ENCODE results near the gene HESX1. TPM values are rescaled to one million over a fixed set of nuclear protein-coding genes. Genes with fewer than 3 reads are reported as not detected.

HESX1 gene
- total RNA-seq, 1 experiment from 2014 or later = 1.3 TPM

DNA sequence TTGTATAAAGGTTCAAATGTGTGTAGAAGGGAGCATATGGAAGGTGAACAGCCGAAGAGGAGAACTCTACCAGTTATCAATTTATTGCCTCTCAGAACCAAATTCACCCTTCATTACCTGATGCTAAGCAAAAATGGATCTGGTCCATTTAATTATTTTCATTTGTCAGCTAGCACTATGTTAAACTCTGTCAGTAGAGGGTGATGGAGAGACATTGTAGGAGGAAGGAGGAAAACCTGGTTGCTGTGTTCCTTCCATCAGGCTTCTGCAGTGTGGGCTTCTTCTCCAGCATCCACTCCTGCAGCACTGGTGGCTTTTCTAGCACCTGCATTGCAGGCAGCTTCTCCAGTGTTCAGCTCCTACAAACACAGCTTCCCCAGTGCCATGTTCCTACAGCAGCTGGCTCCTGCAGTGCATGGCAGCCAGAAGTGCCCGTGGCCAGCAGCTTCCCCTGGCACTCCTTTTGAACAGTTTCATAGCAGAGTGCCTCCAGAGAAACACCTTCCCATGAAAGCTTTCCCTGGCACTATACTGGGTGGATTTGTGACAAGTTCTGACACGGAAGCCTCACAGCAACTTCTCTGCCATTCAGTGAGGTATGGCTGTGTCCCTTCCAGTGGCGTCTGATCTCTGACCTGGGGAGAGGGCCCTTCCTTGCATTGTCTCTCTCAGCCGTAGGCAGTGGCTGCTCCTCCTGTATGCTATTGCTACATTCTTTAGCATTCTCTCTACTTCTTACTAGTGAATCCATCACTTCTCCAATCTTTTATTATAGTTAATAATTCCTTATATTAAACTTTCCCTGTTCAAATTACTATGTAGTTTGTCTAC is 20.0 kb downstream of the HESX1 start:
- no TSS peak for BruUV-seq (replicated peaks)
- Mint-ChIP-seq H3K27ac (ENCODE audit: low read depth, unreplicated experiment) (no peak overlapping the region), H3K4me1 (ENCODE audit: insufficient read depth, unreplicated experiment) (no peaks in the 10 kb centered on the region), H3K9me3 (ENCODE audit: unreplicated experiment) (no peaks in the 10 kb centered on the region), H3K4me3 (ENCODE audit: unreplicated experiment) (no peak overlapping the region), H3K36me3 (ENCODE audit: insufficient read depth, unreplicated experiment) (no peaks in the 10 kb centered on the region), H3K27me3 (ENCODE audit: insufficient read depth, unreplicated experiment) (peaks cover 21% of the 10 kb centered on the region)
- ChIA-PET POLR2A (interaction anchor here (0.6 to 1.8 kb wide), 3 partner anchors 48 to 104 kb away, joined by 3 to 6 read pairs (median 3); partner anchors contain the start of gene APPL1), CTCF (interaction anchor here (0.5 to 2.5 kb wide), 8 partner anchors 9 to 411 kb away, joined by 3 to 20 read pairs (median 4); partner anchors contain the start of gene HESX1)
- peak; percentile 31 for DNase-seq (ENCODE audit: unreplicated experiment)
- intact Hi-C loops (cut with micrococcal nuclease) = loop anchor here (1.0 to 10.0 kb wide), 2 partner anchors 255 to 675 kb away; no protein-coding TSS in a partner anchor
- TF ChIP-seq, protein P1, sequence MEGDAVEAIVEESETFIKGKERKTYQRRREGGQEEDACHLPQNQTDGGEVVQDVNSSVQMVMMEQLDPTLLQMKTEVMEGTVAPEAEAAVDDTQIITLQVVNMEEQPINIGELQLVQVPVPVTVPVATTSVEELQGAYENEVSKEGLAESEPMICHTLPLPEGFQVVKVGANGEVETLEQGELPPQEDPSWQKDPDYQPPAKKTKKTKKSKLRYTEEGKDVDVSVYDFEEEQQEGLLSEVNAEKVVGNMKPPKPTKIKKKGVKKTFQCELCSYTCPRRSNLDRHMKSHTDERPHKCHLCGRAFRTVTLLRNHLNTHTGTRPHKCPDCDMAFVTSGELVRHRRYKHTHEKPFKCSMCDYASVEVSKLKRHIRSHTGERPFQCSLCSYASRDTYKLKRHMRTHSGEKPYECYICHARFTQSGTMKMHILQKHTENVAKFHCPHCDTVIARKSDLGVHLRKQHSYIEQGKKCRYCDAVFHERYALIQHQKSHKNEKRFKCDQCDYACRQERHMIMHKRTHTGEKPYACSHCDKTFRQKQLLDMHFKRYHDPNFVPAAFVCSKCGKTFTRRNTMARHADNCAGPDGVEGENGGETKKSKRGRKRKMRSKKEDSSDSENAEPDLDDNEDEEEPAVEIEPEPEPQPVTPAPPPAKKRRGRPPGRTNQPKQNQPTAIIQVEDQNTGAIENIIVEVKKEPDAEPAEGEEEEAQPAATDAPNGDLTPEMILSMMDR (IDR thresholded peaks at IDR 0.05; ENCODE audit: unreplicated experiment) = peak; percentile 47

DNA sequence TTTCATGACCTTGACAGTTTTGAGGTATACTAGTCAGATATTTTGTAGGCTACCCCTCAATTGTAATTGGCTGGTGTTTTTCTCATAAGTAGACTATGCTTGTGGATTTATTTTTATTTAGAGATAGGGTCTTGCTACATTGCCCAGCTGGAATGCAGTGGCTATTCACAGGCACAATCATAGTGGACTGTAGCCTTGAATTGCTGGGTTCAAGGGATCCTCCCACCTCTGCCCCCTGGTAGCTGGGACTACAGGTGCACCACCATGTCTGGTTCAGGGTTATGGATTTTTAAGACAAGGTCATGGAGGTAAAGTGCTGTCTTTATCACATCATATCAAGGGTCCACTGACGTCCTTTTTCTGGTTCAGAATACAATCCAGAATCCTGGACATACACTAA is 23.7 kb downstream of the HESX1 start:
- H3K36me3 Mint-ChIP-seq (ENCODE audit: insufficient read depth, unreplicated experiment) = no peaks in the 10 kb centered on the region
- H3K9me3 Mint-ChIP-seq (ENCODE audit: unreplicated experiment) = no peaks in the 10 kb centered on the region
- H3K27ac Mint-ChIP-seq (ENCODE audit: low read depth, unreplicated experiment) = no peak overlapping the region
- no TSS peak for BruUV-seq (replicated peaks)
- POLR2A ChIA-PET = no interaction called here
- TF ChIP-seq, protein P1 (IDR thresholded peaks at IDR 0.05; ENCODE audit: unreplicated experiment) = no peak
- no peak overlapping the region for H3K4me3 Mint-ChIP-seq (ENCODE audit: unreplicated experiment)
- no peaks in the 10 kb centered on the region for H3K4me1 Mint-ChIP-seq (ENCODE audit: insufficient read depth, unreplicated experiment)
- peaks cover 21% of the 10 kb centered on the region for H3K27me3 Mint-ChIP-seq (ENCODE audit: insufficient read depth, unreplicated experiment)
- no peak for DNase-seq (ENCODE audit: unreplicated experiment)
- intact Hi-C loops (cut with micrococcal nuclease) = loop anchor here (10.0 kb wide), 1 partner anchor 679 kb away; no protein-coding TSS in a partner anchor
- CTCF ChIA-PET = interaction anchor here (1.5 kb wide), 1 partner anchor 45 kb away, joined by 5 read pairs; no protein-coding TSS in a partner anchor

DNA sequence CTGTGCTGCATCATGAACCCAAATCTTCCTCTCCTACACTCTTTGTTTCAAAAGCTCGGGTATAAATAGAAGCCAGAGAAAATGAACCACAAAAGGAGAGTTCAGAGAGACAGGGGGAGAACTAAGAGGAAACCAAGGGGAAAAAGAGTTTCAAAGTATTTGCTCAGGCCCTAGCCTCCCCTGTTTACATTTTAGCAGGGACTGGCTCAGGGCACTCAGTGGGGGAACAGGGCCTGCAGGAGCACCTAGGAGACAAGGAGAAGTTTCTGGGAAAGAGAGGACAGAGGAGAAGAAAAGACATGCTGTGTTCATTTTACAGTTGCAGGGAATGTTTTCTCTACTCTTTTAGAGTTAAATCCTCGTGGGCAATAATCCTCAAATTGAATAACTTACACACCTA is 26.1 kb downstream of the HESX1 start:
- H3K4me3 Mint-ChIP-seq (ENCODE audit: unreplicated experiment) = no peak overlapping the region
- CTCF ChIA-PET = interaction anchor here (0.7 to 1.5 kb wide), 3 partner anchors 48 to 261 kb away, joined by 4 to 7 read pairs (median 5); no protein-coding TSS in a partner anchor
- no peak overlapping the region for H3K27ac Mint-ChIP-seq (ENCODE audit: low read depth, unreplicated experiment)
- intact Hi-C loops (cut with micrococcal nuclease) = loop anchor here (10.0 kb wide), 1 partner anchor 681 kb away; no protein-coding TSS in a partner anchor
- H3K27me3 Mint-ChIP-seq (ENCODE audit: insufficient read depth, unreplicated experiment) = peaks cover 9% of the 10 kb centered on the region
- TF ChIP-seq, protein P1 (IDR thresholded peaks at IDR 0.05; ENCODE audit: unreplicated experiment) = no peak
- no peak for DNase-seq (ENCODE audit: unreplicated experiment)
- H3K9me3 Mint-ChIP-seq (ENCODE audit: unreplicated experiment) = no peaks in the 10 kb centered on the region
- no peaks in the 10 kb centered on the region for H3K36me3 Mint-ChIP-seq (ENCODE audit: insufficient read depth, unreplicated experiment)
- BruUV-seq (replicated peaks) = no TSS peak
- POLR2A ChIA-PET = no interaction called here
- H3K4me1 Mint-ChIP-seq (ENCODE audit: insufficient read depth, unreplicated experiment) = no peaks in the 10 kb centered on the region

DNA sequence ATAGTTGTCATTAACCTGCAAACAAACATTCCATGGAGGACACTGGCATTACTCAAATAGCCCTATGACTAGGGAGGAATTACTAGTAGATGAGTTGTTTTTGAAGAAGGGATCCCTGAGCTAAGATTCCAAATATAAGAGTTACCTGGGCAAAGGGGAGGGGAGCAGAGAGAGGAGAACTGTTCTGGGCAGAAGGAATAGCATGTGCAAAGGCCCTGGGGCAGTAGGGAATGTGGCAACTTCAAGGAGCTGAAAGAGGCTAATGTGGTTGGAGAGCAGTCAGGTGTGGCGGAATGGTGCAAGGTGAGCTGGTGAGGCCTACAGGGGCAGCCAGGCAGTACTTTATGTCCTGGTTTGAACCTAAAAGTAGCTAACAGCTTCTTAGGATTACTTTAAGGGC is 28.8 kb downstream of the HESX1 start:
- intact Hi-C loops (cut with micrococcal nuclease) = loop anchor here (1.0 to 10.0 kb wide), 4 partner anchors 51 to 684 kb away; no protein-coding TSS in a partner anchor
- no peak overlapping the region for H3K4me3 Mint-ChIP-seq (ENCODE audit: unreplicated experiment)
- POLR2A ChIA-PET = interaction anchor here (0.6 to 1.6 kb wide), 7 partner anchors 25 to 427 kb away, joined by 3 to 7 read pairs (median 3); no protein-coding TSS in a partner anchor
- DNase-seq (ENCODE audit: unreplicated experiment) = no peak
- H3K4me1 Mint-ChIP-seq (ENCODE audit: insufficient read depth, unreplicated experiment) = peaks cover under 1% of the 10 kb centered on the region
- no peaks in the 10 kb centered on the region for H3K36me3 Mint-ChIP-seq (ENCODE audit: insufficient read depth, unreplicated experiment)
- peaks cover 13% of the 10 kb centered on the region for H3K27me3 Mint-ChIP-seq (ENCODE audit: insufficient read depth, unreplicated experiment)
- CTCF ChIA-PET = interaction anchor here (0.5 to 6.7 kb wide), 35 partner anchors 8 to 1414 kb away, joined by 3 to 53 read pairs (median 5); partner anchors contain the start of gene APPL1
- no peak overlapping the region for H3K27ac Mint-ChIP-seq (ENCODE audit: low read depth, unreplicated experiment)
- TF ChIP-seq, protein P1 (IDR thresholded peaks at IDR 0.05; ENCODE audit: unreplicated experiment) = no peak
- no TSS peak for BruUV-seq (replicated peaks)
- no peaks in the 10 kb centered on the region for H3K9me3 Mint-ChIP-seq (ENCODE audit: unreplicated experiment)
